ENCODE data around the gene LRRC17.

Gene LRRC17

DNA sequence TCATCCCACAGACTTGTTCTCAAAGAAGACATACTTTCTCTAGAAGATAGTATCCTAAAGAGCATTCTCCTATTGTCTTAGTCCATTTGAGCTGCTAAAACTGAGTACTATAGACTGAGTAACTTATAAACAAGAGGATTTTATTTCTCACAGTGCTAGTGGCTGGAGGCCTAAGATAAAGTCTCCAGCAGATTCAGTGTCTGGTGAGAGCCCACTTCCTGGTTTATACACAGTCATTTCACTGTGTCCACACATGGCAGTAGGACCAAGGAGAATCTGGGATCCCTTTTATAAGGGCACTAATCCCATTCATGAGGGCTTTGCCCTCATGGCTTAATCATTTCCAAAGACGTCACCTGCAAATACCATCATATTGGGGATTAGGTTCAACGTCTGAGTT lies 68.7 kb downstream of the LRRC17 start:
- Histone ChIP-seq H3K4me3 (ENCODE audit: insufficient read depth, low read depth, low read length, poor library complexity, severe bottlenecking) (no peak overlapping the region), H3K27me3 (replicated peaks; ENCODE audit: control insufficient read depth, insufficient read depth, low read length, poor library complexity, severe bottlenecking) (no peaks in the 10 kb centered on the region), H3K9me3 (ENCODE audit: control insufficient read depth, low read length) (no peaks in the 10 kb centered on the region), H3K4me1 (ENCODE audit: control insufficient read depth, insufficient read depth, low read length, poor library complexity, severe bottlenecking) (no peaks in the 10 kb centered on the region), H3K36me3 (ENCODE audit: control insufficient read depth, insufficient read depth, low read length) (no peaks in the 10 kb centered on the region), H3K27ac (ENCODE audit: insufficient read depth, low read length, poor library complexity, severe bottlenecking) (no peak overlapping the region)
- DNase-seq: no peak

GRCh38 chr7:102982235-102982634 lies 69.4 kb downstream of the LRRC17 start:
- DNase-seq: no peak
- H3K4me1 ChIP-seq (ENCODE audit: control insufficient read depth, insufficient read depth, low read length, poor library complexity, severe bottlenecking): no peaks in the 10 kb centered on the region
- H3K9me3 ChIP-seq (ENCODE audit: control insufficient read depth, low read length): no peaks in the 10 kb centered on the region
- no peak overlapping the region for H3K4me3 ChIP-seq (ENCODE audit: insufficient read depth, low read depth, low read length, poor library complexity, severe bottlenecking)
- H3K36me3 ChIP-seq (ENCODE audit: control insufficient read depth, insufficient read depth, low read length): no peaks in the 10 kb centered on the region
- H3K27me3 ChIP-seq (replicated peaks; ENCODE audit: control insufficient read depth, insufficient read depth, low read length, poor library complexity, severe bottlenecking): no peaks in the 10 kb centered on the region
- H3K27ac ChIP-seq (ENCODE audit: insufficient read depth, low read length, poor library complexity, severe bottlenecking): no peak overlapping the region

- no peak for DNase-seq
- Histone ChIP-seq H3K27ac (ENCODE audit: insufficient read depth, low read length, poor library complexity, severe bottlenecking) (no peak overlapping the region), H3K4me3 (ENCODE audit: insufficient read depth, low read depth, low read length, poor library complexity, severe bottlenecking) (no peak overlapping the region), H3K4me1 (ENCODE audit: control insufficient read depth, insufficient read depth, low read length, poor library complexity, severe bottlenecking) (no peaks in the 10 kb centered on the region), H3K36me3 (ENCODE audit: control insufficient read depth, insufficient read depth, low read length) (no peaks in the 10 kb centered on the region), H3K9me3 (ENCODE audit: control insufficient read depth, low read length) (no peaks in the 10 kb centered on the region), H3K27me3 (replicated peaks; ENCODE audit: control insufficient read depth, insufficient read depth, low read length, poor library complexity, severe bottlenecking) (no peaks in the 10 kb centered on the region)
Observed at GRCh38 chr7:102983602-102984001, 70.8 kb downstream of the LRRC17 start.

- Histone ChIP-seq H3K36me3 (ENCODE audit: control insufficient read depth, insufficient read depth, low read length) (no peaks in the 10 kb centered on the region), H3K4me3 (ENCODE audit: insufficient read depth, low read depth, low read length, poor library complexity, severe bottlenecking) (no peak overlapping the region), H3K27ac (ENCODE audit: insufficient read depth, low read length, poor library complexity, severe bottlenecking) (no peak overlapping the region), H3K9me3 (ENCODE audit: control insufficient read depth, low read length) (no peaks in the 10 kb centered on the region), H3K4me1 (ENCODE audit: control insufficient read depth, insufficient read depth, low read length, poor library complexity, severe bottlenecking) (no peaks in the 10 kb centered on the region), H3K27me3 (replicated peaks; ENCODE audit: control insufficient read depth, insufficient read depth, low read length, poor library complexity, severe bottlenecking) (no peaks in the 10 kb centered on the region)
- DNase-seq: no peak
Observed at GRCh38 chr7:102985176-102985783, 72.5 kb downstream of the LRRC17 start.

DNA sequence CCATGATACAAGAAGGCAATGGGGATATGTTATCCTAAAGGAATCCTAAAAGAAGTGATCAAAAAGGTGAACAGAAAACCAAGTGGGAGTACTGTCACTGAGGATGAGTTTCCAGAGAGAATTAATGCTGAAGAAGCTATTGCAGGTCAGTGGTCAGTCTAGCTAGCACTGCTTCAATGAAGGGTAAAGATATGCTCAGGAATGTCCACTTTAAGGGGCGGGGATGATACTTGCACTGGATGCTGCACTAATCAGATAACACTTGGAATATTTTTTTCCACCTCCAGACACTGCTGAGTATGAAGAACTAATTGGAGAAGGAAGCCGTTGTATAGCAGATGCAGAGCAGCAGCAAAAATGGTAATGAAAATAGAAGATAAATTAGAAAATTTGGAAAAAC lies 75.3 kb downstream of the LRRC17 start:
- H3K36me3 ChIP-seq (ENCODE audit: control insufficient read depth, insufficient read depth, low read length): no peaks in the 10 kb centered on the region
- no peak overlapping the region for H3K27ac ChIP-seq (ENCODE audit: insufficient read depth, low read length, poor library complexity, severe bottlenecking)
- no peak overlapping the region for H3K4me3 ChIP-seq (ENCODE audit: insufficient read depth, low read depth, low read length, poor library complexity, severe bottlenecking)
- H3K27me3 ChIP-seq (replicated peaks; ENCODE audit: control insufficient read depth, insufficient read depth, low read length, poor library complexity, severe bottlenecking): no peaks in the 10 kb centered on the region
- no peaks in the 10 kb centered on the region for H3K9me3 ChIP-seq (ENCODE audit: control insufficient read depth, low read length)
- DNase-seq: no peak
- no peaks in the 10 kb centered on the region for H3K4me1 ChIP-seq (ENCODE audit: control insufficient read depth, insufficient read depth, low read length, poor library complexity, severe bottlenecking)

DNA sequence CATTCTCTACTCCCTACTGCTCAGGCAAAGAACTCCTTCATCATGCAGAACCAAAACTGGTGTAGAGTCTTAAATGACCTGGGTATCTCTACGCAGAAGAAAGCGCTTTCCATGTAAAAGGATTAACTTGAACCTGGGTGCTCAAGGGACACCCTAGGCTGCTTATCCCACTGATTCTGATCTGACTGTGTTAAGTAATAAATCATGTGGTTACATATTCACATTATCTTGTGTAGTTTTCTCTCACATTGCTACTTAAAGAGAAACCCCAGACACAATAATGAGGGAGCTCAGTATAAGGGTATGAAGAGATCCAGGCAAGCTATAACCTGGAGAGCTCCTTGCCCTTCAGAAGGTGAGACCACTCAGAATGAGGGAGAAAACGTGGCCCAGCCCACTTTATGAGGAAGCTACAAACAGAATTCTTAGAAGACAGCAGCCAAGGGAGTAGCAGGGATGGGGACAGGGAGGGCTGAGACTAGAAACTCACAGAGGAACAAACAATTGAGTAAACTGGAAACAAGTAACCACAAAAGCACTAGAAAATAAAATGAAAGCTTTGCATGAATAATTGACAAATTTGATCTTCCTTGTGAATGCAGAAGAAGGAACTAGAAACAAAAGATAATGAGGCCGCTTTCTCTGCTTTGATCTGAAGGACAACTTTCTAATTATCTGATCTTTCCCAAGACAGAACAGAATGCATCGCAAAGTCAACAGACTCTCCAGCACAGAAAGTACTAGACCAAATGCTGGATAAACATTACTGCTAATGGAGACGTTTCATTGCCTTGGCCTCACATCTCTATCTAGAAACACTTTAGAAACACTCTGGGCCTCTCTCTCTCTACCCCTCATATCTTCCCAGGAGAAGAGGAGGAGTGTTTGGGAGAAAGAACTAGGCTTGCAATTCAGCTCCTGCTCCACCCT lies 76.1 kb downstream of the LRRC17 start:
- Histone ChIP-seq H3K4me1 (ENCODE audit: control insufficient read depth, insufficient read depth, low read length, poor library complexity, severe bottlenecking) (no peaks in the 10 kb centered on the region), H3K9me3 (ENCODE audit: control insufficient read depth, low read length) (no peaks in the 10 kb centered on the region), H3K27me3 (replicated peaks; ENCODE audit: control insufficient read depth, insufficient read depth, low read length, poor library complexity, severe bottlenecking) (no peaks in the 10 kb centered on the region), H3K4me3 (ENCODE audit: insufficient read depth, low read depth, low read length, poor library complexity, severe bottlenecking) (no peak overlapping the region), H3K27ac (ENCODE audit: insufficient read depth, low read length, poor library complexity, severe bottlenecking) (no peak overlapping the region), H3K36me3 (ENCODE audit: control insufficient read depth, insufficient read depth, low read length) (no peaks in the 10 kb centered on the region)
- DNase-seq: no peak

DNA sequence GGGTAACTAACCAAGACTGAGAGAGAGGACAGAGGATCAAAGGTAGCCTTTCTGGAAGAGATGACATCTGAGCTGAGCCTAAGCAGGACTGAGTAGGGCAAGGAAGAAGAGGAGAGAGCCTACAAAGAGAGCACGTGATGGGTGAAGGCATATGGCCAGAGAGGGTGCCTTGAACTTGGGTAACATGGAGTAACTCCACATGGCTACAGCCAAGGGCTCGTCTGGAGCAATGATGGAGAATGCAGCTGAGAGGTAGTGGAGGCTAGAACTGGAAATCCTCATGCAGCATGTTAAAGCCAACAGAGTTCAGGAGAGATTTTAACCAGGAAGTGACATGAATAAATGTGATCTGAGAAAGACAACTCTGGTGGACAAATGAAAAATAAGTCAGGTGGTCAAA lies 77.8 kb downstream of the LRRC17 start:
- Histone ChIP-seq H3K4me1 (ENCODE audit: control insufficient read depth, insufficient read depth, low read length, poor library complexity, severe bottlenecking) (no peaks in the 10 kb centered on the region), H3K27ac (ENCODE audit: insufficient read depth, low read length, poor library complexity, severe bottlenecking) (no peak overlapping the region), H3K27me3 (replicated peaks; ENCODE audit: control insufficient read depth, insufficient read depth, low read length, poor library complexity, severe bottlenecking) (no peaks in the 10 kb centered on the region), H3K9me3 (ENCODE audit: control insufficient read depth, low read length) (no peaks in the 10 kb centered on the region), H3K4me3 (ENCODE audit: insufficient read depth, low read depth, low read length, poor library complexity, severe bottlenecking) (no peak overlapping the region), H3K36me3 (ENCODE audit: control insufficient read depth, insufficient read depth, low read length) (no peaks in the 10 kb centered on the region)
- DNase-seq: no peak

- H3K4me1 ChIP-seq (ENCODE audit: control insufficient read depth, insufficient read depth, low read length, poor library complexity, severe bottlenecking): no peaks in the 10 kb centered on the region
- H3K36me3 ChIP-seq (ENCODE audit: control insufficient read depth, insufficient read depth, low read length): no peaks in the 10 kb centered on the region
- no peaks in the 10 kb centered on the region for H3K9me3 ChIP-seq (ENCODE audit: control insufficient read depth, low read length)
- DNase-seq: no peak
- H3K27ac ChIP-seq (ENCODE audit: insufficient read depth, low read length, poor library complexity, severe bottlenecking): no peak overlapping the region
- H3K27me3 ChIP-seq (replicated peaks; ENCODE audit: control insufficient read depth, insufficient read depth, low read length, poor library complexity, severe bottlenecking): no peaks in the 10 kb centered on the region
- H3K4me3 ChIP-seq (ENCODE audit: insufficient read depth, low read depth, low read length, poor library complexity, severe bottlenecking): no peak overlapping the region
Observed at GRCh38 chr7:102991077-102991539, 78.3 kb downstream of the LRRC17 start.

DNA sequence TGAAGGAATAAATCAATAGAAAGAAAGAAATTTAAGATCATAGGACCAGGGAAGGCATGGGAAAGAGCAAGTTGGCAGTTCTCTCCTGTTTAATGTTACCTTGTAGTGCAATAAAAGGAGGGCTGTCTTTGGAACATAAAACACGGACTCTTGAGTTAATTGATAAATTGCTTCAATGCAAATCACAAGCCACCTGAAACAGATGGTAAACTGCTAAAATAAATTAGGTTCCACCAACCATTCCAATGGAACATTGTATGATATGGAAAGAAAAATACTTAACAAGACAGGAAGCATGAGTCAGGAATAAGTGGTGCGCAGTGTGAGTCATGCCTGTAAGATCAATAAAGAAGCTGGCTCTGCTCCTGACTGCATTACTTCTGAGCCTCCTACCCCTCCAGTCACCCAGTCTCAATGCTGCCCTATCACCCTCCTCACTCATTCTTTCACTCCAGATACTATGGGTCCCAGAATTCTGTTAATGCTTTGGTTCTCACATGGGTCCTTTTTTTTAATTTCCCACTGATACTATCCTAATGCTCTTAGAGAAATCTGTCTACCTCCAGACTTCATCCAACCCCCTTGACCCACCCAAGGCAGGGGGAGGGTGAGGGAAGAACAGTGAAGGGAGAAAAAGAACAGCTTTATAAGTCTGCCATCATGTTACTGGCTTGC lies 78.9 kb downstream of the LRRC17 start:
- no peak for DNase-seq
- Histone ChIP-seq H3K27me3 (replicated peaks; ENCODE audit: control insufficient read depth, insufficient read depth, low read length, poor library complexity, severe bottlenecking) (no peaks in the 10 kb centered on the region), H3K36me3 (ENCODE audit: control insufficient read depth, insufficient read depth, low read length) (no peaks in the 10 kb centered on the region), H3K27ac (ENCODE audit: insufficient read depth, low read length, poor library complexity, severe bottlenecking) (no peak overlapping the region), H3K4me1 (ENCODE audit: control insufficient read depth, insufficient read depth, low read length, poor library complexity, severe bottlenecking) (no peaks in the 10 kb centered on the region), H3K9me3 (ENCODE audit: control insufficient read depth, low read length) (no peaks in the 10 kb centered on the region), H3K4me3 (ENCODE audit: insufficient read depth, low read depth, low read length, poor library complexity, severe bottlenecking) (no peak overlapping the region)

DNA sequence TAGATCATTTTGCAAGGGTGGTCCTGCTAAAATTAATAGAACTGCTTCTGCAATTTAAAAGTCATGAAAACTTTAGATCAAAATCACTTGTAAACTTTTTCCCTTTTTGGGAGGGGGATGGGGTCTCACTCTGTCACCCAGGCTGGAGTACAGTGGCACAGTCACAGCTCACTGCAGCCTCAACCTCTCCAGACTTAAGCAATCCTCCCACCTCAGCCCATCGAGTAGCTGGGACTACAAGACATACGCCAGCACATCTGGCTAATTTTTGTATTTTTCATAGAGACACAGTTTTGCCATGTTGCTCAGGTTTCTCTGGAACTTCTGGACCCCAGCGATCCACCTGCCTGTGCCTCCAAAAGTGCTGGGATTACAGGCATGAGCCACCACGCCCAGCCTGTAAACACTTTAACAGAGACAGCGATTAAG lies 79.7 kb downstream of the LRRC17 start:
- H3K4me3 ChIP-seq (ENCODE audit: insufficient read depth, low read depth, low read length, poor library complexity, severe bottlenecking): no peak overlapping the region
- H3K4me1 ChIP-seq (ENCODE audit: control insufficient read depth, insufficient read depth, low read length, poor library complexity, severe bottlenecking): no peaks in the 10 kb centered on the region
- no peaks in the 10 kb centered on the region for H3K27me3 ChIP-seq (replicated peaks; ENCODE audit: control insufficient read depth, insufficient read depth, low read length, poor library complexity, severe bottlenecking)
- no peak for DNase-seq
- no peaks in the 10 kb centered on the region for H3K36me3 ChIP-seq (ENCODE audit: control insufficient read depth, insufficient read depth, low read length)
- H3K9me3 ChIP-seq (ENCODE audit: control insufficient read depth, low read length): no peaks in the 10 kb centered on the region
- H3K27ac ChIP-seq (ENCODE audit: insufficient read depth, low read length, poor library complexity, severe bottlenecking): no peak overlapping the region
